Activated CD4-positive, alpha-beta T cell treated with anti-CD3 and anti-CD28 coated beads, Interleukin-2, Interleukin-4, amounts not matched to agents 100 ng/mL and 50 ng/mL, durations not matched to agents 16 hours and 8 hours (primary cell): ENCODE data around the gene LRRC36.

Experiments
- DNase-seq: peaks from one replicate; pipeline ENCODE4 v3.0.0-alpha.2; 2020; ENCODE audit warnings: low spot score

The LRRC36 gene

GRCh38 chr16:67425061-67425460, 98.4 kb downstream of the LRRC36 start:
- DNase-seq: no peak

DNA sequence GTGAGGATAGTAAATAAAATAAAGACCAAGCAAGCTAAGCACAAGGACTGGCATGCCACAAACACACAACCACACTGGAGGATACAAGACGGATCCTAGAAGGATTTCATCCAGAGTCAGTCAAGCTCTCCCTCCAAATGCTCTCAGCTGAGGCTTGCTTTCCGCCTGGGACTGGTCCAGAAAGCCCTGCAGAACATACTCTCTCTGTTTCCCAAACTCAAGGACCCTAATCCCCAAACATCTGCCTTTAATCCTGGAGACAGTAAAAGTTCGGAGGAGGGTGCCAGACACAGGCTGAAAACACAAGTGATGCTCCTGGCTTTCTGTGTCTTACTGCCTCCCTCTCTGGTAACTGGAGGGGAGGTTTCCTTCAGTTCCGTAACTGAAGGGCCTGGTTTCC, 99.0 kb downstream of the LRRC36 start:
- no peak for DNase-seq

- DNase-seq: no peak
Observed at GRCh38 chr16:67426022-67426421, 99.4 kb downstream of the LRRC36 start.

- DNase-seq: no peak
Observed at GRCh38 chr16:67426950-67427349, 100.3 kb downstream of the LRRC36 start.

- peak; percentile 53 for DNase-seq
Observed at GRCh38 chr16:67428146-67428731, 101.6 kb downstream of the LRRC36 start.

DNA sequence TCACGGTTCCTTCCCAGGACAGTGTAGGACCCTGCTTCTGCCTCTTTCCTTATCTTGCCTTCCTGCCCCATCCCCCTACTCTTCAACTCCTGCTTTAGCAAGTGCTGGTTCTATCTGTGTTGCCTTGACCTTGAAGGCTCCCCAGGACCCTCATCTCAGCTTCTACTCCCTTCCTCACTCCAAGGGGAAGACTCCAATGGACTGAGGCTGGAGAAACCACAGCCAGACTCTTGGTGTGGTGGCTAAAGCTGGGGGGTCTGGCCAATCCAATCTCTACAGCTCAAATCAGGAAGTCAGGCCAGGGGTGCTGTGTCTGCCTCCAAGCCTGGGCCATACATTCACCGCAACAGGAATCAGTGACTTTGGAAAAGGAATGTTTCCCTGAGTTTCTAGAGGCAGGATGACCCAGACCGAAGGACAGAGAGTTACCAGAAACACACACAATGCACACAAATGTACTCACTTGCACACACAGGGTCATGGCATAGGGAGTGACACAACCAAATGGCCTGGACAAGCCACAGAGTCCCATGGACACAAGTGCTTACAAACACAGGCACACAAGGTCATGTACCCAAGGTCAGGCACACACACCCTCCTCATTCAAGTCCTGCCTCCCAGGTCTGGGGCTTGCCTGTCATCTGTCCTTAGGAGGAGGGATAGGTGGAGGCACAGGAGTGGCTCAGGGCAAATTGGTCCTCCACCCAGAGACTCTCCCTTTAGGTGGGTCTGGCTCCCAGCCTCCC, 102.6 kb downstream of the LRRC36 start:
- no peak for DNase-seq

DNA sequence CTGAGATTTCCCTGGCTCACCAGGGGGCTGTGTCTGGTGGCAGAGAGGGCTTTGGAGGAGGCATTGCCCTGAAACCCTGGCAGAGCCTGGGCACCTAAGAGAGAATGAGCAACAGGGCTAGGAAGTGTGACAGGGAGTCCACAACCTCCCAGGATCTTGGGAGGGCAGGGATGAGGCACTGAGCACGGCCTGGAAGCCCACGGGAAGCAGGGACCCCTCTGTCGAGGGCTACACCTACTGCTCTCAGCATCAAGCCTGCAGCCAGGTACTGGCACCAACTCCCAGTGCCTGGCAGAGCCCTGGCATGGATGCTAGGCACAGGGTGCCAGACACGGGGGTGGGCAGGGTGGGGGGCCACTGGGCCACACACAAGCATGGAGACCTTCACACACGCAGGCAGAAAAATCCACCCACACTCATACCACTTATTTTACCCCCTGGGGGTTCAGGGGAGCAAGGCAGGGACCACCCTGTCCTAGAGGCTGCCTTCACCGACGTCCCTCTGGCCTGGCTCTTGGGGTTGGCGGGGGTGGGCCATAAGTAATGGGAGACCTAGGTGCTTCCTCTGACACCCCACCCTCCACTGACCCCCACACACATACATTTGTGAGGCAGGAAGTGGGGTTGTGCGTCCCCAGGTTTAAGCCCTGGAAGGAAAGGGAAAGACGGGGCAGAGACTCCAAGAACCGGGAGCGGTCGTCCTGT, 103.3 kb downstream of the LRRC36 start:
- DNase-seq: no peak

DNA sequence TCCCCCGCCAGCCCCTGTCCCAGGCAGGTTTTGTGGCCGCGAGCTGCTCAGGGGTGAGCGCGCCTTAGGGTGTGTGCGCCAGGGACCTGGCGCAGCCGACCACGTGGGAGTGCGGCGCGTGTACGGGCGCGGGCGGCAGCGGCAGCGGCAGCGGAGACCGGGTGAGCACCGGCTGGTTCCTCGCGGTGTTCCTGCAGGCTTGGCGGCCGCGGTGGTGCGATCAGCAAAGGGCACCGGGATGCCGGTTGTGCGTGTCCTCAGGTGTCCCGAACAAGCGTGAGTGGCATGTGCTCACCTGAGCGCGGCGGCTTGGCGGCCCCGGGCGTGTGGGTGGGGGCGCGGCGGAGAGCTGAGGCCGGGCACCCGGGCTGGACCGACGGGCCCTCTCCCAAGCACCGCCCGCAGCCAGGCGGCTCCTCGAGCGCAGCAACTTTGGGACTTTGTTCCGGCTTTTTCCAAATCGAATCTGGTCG, 103.9 kb downstream of the LRRC36 start:
- no peak for DNase-seq

GRCh38 chr16:67430977-67431774, 104.6 kb downstream of the LRRC36 start, which contains the start of gene HSD11B2:
HSD11B2 (plus strand) TSS chr16:67431121; CDS start chr16:67431249, 128 bp downstream.
- no peak for DNase-seq

- DNase-seq: no peak
Observed at GRCh38 chr16:67431775-67432505, 105.3 kb downstream of the LRRC36 start.

GRCh38 chr16:67432506-67432890, 105.9 kb downstream of the LRRC36 start:
- no peak for DNase-seq

- DNase-seq: no peak
Observed at GRCh38 chr16:67433131-67433719, 106.6 kb downstream of the LRRC36 start.
